ENCODE measurements around the gene POU2AF1.

GRCh38 chr11:111365722-111366559, 13.1 kb downstream of the POU2AF1 start:
- TF ChIP-seq, protein P1, sequence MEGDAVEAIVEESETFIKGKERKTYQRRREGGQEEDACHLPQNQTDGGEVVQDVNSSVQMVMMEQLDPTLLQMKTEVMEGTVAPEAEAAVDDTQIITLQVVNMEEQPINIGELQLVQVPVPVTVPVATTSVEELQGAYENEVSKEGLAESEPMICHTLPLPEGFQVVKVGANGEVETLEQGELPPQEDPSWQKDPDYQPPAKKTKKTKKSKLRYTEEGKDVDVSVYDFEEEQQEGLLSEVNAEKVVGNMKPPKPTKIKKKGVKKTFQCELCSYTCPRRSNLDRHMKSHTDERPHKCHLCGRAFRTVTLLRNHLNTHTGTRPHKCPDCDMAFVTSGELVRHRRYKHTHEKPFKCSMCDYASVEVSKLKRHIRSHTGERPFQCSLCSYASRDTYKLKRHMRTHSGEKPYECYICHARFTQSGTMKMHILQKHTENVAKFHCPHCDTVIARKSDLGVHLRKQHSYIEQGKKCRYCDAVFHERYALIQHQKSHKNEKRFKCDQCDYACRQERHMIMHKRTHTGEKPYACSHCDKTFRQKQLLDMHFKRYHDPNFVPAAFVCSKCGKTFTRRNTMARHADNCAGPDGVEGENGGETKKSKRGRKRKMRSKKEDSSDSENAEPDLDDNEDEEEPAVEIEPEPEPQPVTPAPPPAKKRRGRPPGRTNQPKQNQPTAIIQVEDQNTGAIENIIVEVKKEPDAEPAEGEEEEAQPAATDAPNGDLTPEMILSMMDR (IDR thresholded peaks at IDR 0.05; ENCODE audit: insufficient read depth, low read length, poor library complexity, severe bottlenecking) = no peak
- no peak for TF ChIP-seq EZH2phosphoT487 (conservative IDR thresholded peaks at IDR 0.05; ENCODE audit: low read length)
